NT2/D1 (cell line): Measurements from ENCODE around the gene SLITRK6.
A peak's percentile ranks its signal among the peaks of the same experiment; 100 is the strongest.

Experiments
- DNase-seq: peaks from one replicate; pipeline ENCODE4 v3.0.0-alpha.2; 2011; ENCODE audit warnings: low read depth, low spot score
- H3K27me3 ChIP-seq: 2 replicates; pipeline ENCODE4 v1.6.0; 2011; ENCODE audit warnings: mild to moderate bottlenecking; ENCODE audit not compliant: insufficient read length, insufficient read depth
- H3K36me3 ChIP-seq: 2 replicates; pipeline ENCODE4 v1.6.1; 2011; ENCODE audit warnings: mild to moderate bottlenecking, low read length, mixed read lengths; ENCODE audit not compliant: insufficient read depth, insufficient read length
- H3K4me1 ChIP-seq: 2 replicates; pipeline ENCODE4 v1.5.1; 2011; ENCODE audit not compliant: insufficient read depth, insufficient read length
- H3K4me3 ChIP-seq: 2 replicates; pipeline ENCODE4 v1.5.1; 2011; ENCODE audit warnings: low read depth; ENCODE audit not compliant: insufficient read length
- H3K9ac ChIP-seq: 2 replicates; pipeline ENCODE4 v1.6.0; 2011; ENCODE audit warnings: low read depth; ENCODE audit not compliant: insufficient read length
- H3K9me3 ChIP-seq: 2 replicates; pipeline ENCODE4 v1.5.1; 2011; ENCODE audit warnings: mild to moderate bottlenecking, low read length; ENCODE audit not compliant: insufficient read depth
- SUZ12 ChIP-seq: IDR thresholded peaks from 2 replicates; pipeline ENCODE4 v1.6.1; 2011; ENCODE audit not compliant: insufficient read length, insufficient read depth; ENCODE audit errors: extremely low read depth
- YY1 ChIP-seq: IDR thresholded peaks from 2 replicates; pipeline ENCODE4 v1.6.1; 2011; ENCODE audit not compliant: insufficient read length, insufficient read depth
- ZNF274 ChIP-seq: IDR thresholded peaks from 2 replicates; pipeline ENCODE4 v1.6.1; 2011; ENCODE audit warnings: mild to moderate bottlenecking, low read depth, low read length

The SLITRK6 gene

GRCh38 chr13:85819513-85819912 is 20.3 kb upstream of the SLITRK6 start:
- H3K9me3 ChIP-seq = no peaks in the 10 kb centered on the region
- H3K4me3 ChIP-seq = no peak overlapping the region
- H3K36me3 ChIP-seq = no peaks in the 10 kb centered on the region
- H3K9ac ChIP-seq = no peak overlapping the region
- H3K4me1 ChIP-seq = no peaks in the 10 kb centered on the region
- H3K27me3 ChIP-seq = no peaks in the 10 kb centered on the region
- no peak for TF ChIP-seq SUZ12
- TF ChIP-seq YY1 = no peak
- TF ChIP-seq ZNF274 = no peak
- no peak for DNase-seq

- no peak for DNase-seq
- Histone ChIP-seq H3K4me1 (no peaks in the 10 kb centered on the region), H3K9me3 (no peaks in the 10 kb centered on the region), H3K4me3 (no peak overlapping the region), H3K36me3 (no peaks in the 10 kb centered on the region), H3K27me3 (no peaks in the 10 kb centered on the region), H3K9ac (no peak overlapping the region)
- TF ChIP-seq ZNF274 (no peak), SUZ12 (no peak), YY1 (no peak)
Observed at GRCh38 chr13:85816413-85816812, 17.2 kb upstream of the SLITRK6 start.

GRCh38 chr13:85812282-85812681 is 13.1 kb upstream of the SLITRK6 start:
- Histone ChIP-seq H3K4me3 (no peak overlapping the region), H3K27me3 (no peaks in the 10 kb centered on the region), H3K4me1 (no peaks in the 10 kb centered on the region), H3K9ac (no peak overlapping the region), H3K9me3 (no peaks in the 10 kb centered on the region), H3K36me3 (no peaks in the 10 kb centered on the region)
- no peak for DNase-seq
- TF ChIP-seq ZNF274 (no peak), SUZ12 (no peak), YY1 (no peak)

GRCh38 chr13:85808811-85809210 is 9.6 kb upstream of the SLITRK6 start:
- TF ChIP-seq YY1 (no peak), ZNF274 (no peak), SUZ12 (no peak)

GRCh38 chr13:85806553-85807175 is 7.4 kb upstream of the SLITRK6 start:
- Histone ChIP-seq H3K4me1 (no peaks in the 10 kb centered on the region), H3K4me3 (no peak overlapping the region), H3K9me3 (no peaks in the 10 kb centered on the region), H3K36me3 (no peaks in the 10 kb centered on the region), H3K9ac (no peak overlapping the region), H3K27me3 (no peaks in the 10 kb centered on the region)
- TF ChIP-seq YY1 (no peak), SUZ12 (no peak), ZNF274 (no peak)
- DNase-seq = peak; percentile 27

More at GRCh38 chr13:85808811-85809210, 9.6 kb upstream of the SLITRK6 start:
- no peaks in the 10 kb centered on the region for H3K36me3 ChIP-seq
- H3K4me1 ChIP-seq = no peaks in the 10 kb centered on the region
- no peak for DNase-seq
- H3K9ac ChIP-seq = no peak overlapping the region
- H3K27me3 ChIP-seq = no peaks in the 10 kb centered on the region
- H3K4me3 ChIP-seq = no peak overlapping the region
- no peaks in the 10 kb centered on the region for H3K9me3 ChIP-seq

GRCh38 chr13:85798556-85798955 is 663 bp downstream of the SLITRK6 start:
- no peak for DNase-seq
- Histone ChIP-seq H3K27me3 (no peaks in the 10 kb centered on the region), H3K9me3 (no peaks in the 10 kb centered on the region), H3K4me3 (no peak overlapping the region), H3K9ac (no peak overlapping the region), H3K4me1 (no peaks in the 10 kb centered on the region), H3K36me3 (no peaks in the 10 kb centered on the region)
- TF ChIP-seq ZNF274 = no peak
- no peak for TF ChIP-seq YY1
- no peak for TF ChIP-seq SUZ12

- no peaks in the 10 kb centered on the region for H3K9me3 ChIP-seq
- H3K4me3 ChIP-seq = no peak overlapping the region
- H3K4me1 ChIP-seq = no peaks in the 10 kb centered on the region
- no peak overlapping the region for H3K9ac ChIP-seq
- H3K27me3 ChIP-seq = no peaks in the 10 kb centered on the region
- no peak for TF ChIP-seq ZNF274
- no peak for TF ChIP-seq SUZ12
- TF ChIP-seq YY1 = no peak
- DNase-seq = no peak
- no peaks in the 10 kb centered on the region for H3K36me3 ChIP-seq
Observed at GRCh38 chr13:85797311-85797710, 1.9 kb downstream of the SLITRK6 start.
